H9 (cell line): ENCODE data around the gene BAIAP2. TPM values are rescaled to one million over a fixed set of nuclear protein-coding genes. Genes with fewer than 3 reads are reported as not detected.

Experiments
- DNase-seq: peaks from one replicate; pipeline ENCODE4 v3.0.0-alpha.2; 2017
- H2AFZ ChIP-seq: one replicate; pipeline ENCODE4 v1.6.1; 2013; ENCODE audit warnings: mild to moderate bottlenecking, low read length, control low read depth, moderate library complexity
- H2AK5ac ChIP-seq: 2 replicates; pipeline ENCODE4 v1.6.1; 2013; ENCODE audit warnings: low read length, control low read depth, mixed read lengths; ENCODE audit not compliant: insufficient read length
- H2BK120ac ChIP-seq: one replicate; pipeline ENCODE4 v1.6.1; 2013; ENCODE audit warnings: low read depth, mild to moderate bottlenecking, low read length, control low read depth, inconsistent platforms; ENCODE audit not compliant: poor library complexity, severe bottlenecking
- H2BK12ac ChIP-seq: 2 replicates; pipeline ENCODE4 v1.6.1; 2013; ENCODE audit warnings: low read length, control low read depth, mixed read lengths, low read depth; ENCODE audit not compliant: insufficient read length
- H2BK15ac ChIP-seq: 2 replicates; pipeline ENCODE4 v1.6.1; 2013; ENCODE audit warnings: low read depth, low read length, control low read depth
- H2BK20ac ChIP-seq: one replicate; pipeline ENCODE4 v1.6.1; 2013; ENCODE audit warnings: low read depth, mild to moderate bottlenecking, low read length, control low read depth, inconsistent platforms; ENCODE audit not compliant: poor library complexity, severe bottlenecking
- H2BK5ac ChIP-seq: 2 replicates; pipeline ENCODE4 v1.6.1; 2013; ENCODE audit warnings: low read length, control low read depth, mixed read lengths; ENCODE audit not compliant: insufficient read length
- H3K14ac ChIP-seq: 2 replicates; pipeline ENCODE4 v1.6.1; 2013; ENCODE audit warnings: low read length, control low read depth; ENCODE audit not compliant: insufficient read depth
- H3K18ac ChIP-seq: 2 replicates; pipeline ENCODE4 v1.6.1; 2013; ENCODE audit warnings: low read depth, mild to moderate bottlenecking, mixed read lengths, low read length, control low read depth; ENCODE audit not compliant: insufficient read length
- H3K23ac ChIP-seq: 2 replicates; pipeline ENCODE4 v1.6.1; 2013; ENCODE audit warnings: low read length, control low read depth, mixed read lengths, low read depth; ENCODE audit not compliant: insufficient read length
- H3K23me2 ChIP-seq: 2 replicates; pipeline ENCODE4 v1.6.1; 2013; ENCODE audit warnings: low read depth, mild to moderate bottlenecking, mixed read lengths, low read length, control low read depth; ENCODE audit not compliant: insufficient read length, poor library complexity, severe bottlenecking
- H3K27ac ChIP-seq: 2 replicates; pipeline ENCODE4 v1.5.1; 2013; ENCODE audit warnings: low read length, control low read depth, mixed read lengths, low read depth; ENCODE audit not compliant: insufficient read length
- H3K27me3 ChIP-seq: 2 replicates; pipeline ENCODE4 v1.6.1; 2013; ENCODE audit warnings: low read length, control low read depth, inconsistent platforms; ENCODE audit not compliant: insufficient read depth
- H3K4ac ChIP-seq: 2 replicates; pipeline ENCODE4 v1.6.1; 2013; ENCODE audit warnings: low read depth, mild to moderate bottlenecking, control low read depth, inconsistent platforms, low read length, moderate library complexity
- H3K4me1 ChIP-seq: 2 replicates; pipeline ENCODE4 v1.6.1; 2013; ENCODE audit warnings: low read length, control low read depth, inconsistent platforms; ENCODE audit not compliant: insufficient read depth
- H3K4me2 ChIP-seq: 2 replicates; pipeline ENCODE4 v1.6.1; 2013; ENCODE audit warnings: low read length, control low read depth, mixed read lengths; ENCODE audit not compliant: insufficient read length, insufficient read depth
- H3K56ac ChIP-seq: 2 replicates; pipeline ENCODE4 v1.6.1; 2013; ENCODE audit warnings: low read depth, mild to moderate bottlenecking, mixed read lengths, low read length, control low read depth; ENCODE audit not compliant: insufficient read length
- H3K79me1 ChIP-seq: 2 replicates; pipeline ENCODE4 v1.6.1; 2013; ENCODE audit warnings: low read depth, mild to moderate bottlenecking, moderate library complexity, low read length, control low read depth, inconsistent platforms; ENCODE audit not compliant: insufficient read depth, poor library complexity, severe bottlenecking
- H3K79me2 ChIP-seq: 2 replicates; pipeline ENCODE4 v1.6.1; 2013; ENCODE audit warnings: low read length, control low read depth, inconsistent platforms; ENCODE audit not compliant: insufficient read depth
- H3K9ac ChIP-seq: 2 replicates; pipeline ENCODE4 v1.6.1; 2013; ENCODE audit warnings: low read length, control low read depth, mixed read lengths; ENCODE audit not compliant: insufficient read length; ENCODE audit errors: extremely low read depth
- H3K9me3 ChIP-seq: one replicate; pipeline ENCODE4 v1.6.1; 2013; ENCODE audit warnings: low read depth, low read length, inconsistent platforms; ENCODE audit not compliant: control insufficient read depth
- H3T11ph ChIP-seq: one replicate; pipeline ENCODE4 v1.6.1; 2013; ENCODE audit warnings: mild to moderate bottlenecking, low read length, control low read depth, inconsistent platforms
- H4K20me1 ChIP-seq: one replicate; pipeline ENCODE4 v1.6.1; 2013; ENCODE audit not compliant: control insufficient read depth, insufficient read length, insufficient read depth
- H4K5ac ChIP-seq: 2 replicates; pipeline ENCODE4 v1.6.1; 2013; ENCODE audit warnings: low read depth, mild to moderate bottlenecking, mixed read lengths, low read length, control low read depth; ENCODE audit not compliant: insufficient read length
- H4K8ac ChIP-seq: replicated peaks from 2 replicates; pipeline ENCODE4 v1.6.1; 2013; ENCODE audit warnings: low read length, control low read depth, mixed read lengths, low read depth; ENCODE audit not compliant: insufficient read length
- H4K91ac ChIP-seq: 2 replicates; pipeline ENCODE4 v1.6.1; 2013; ENCODE audit warnings: low read depth, mild to moderate bottlenecking, moderate library complexity, mixed read lengths, low read length, control low read depth; ENCODE audit not compliant: insufficient read length
- H3K27ac Mint-ChIP-seq, 3 experiments: 2 replicates in 2 of 3; 3 replicates in 1 of 3; pipeline ENCODE4 v1.8.0; 2020 to 2021; ENCODE audit warnings: mixed read lengths in 3 of 3, mild to moderate bottlenecking in 1 of 3, moderate library complexity in 1 of 3
- H3K27me3 Mint-ChIP-seq: 2 replicates; pipeline ENCODE4 v1.8.0; 2021; ENCODE audit warnings: low read depth, mild to moderate bottlenecking, moderate library complexity, mixed read lengths
- H3K36me3 Mint-ChIP-seq, 3 experiments: 2 replicates in 2 of 3; 3 replicates in 1 of 3; pipeline ENCODE4 v1.8.0; 2020 to 2021; ENCODE audit warnings: low read depth in 3 of 3, mixed read lengths in 3 of 3; ENCODE audit not compliant: insufficient read depth in 1 of 3
- H3K4me1 Mint-ChIP-seq, 2 experiments: 2 replicates each; pipeline ENCODE4 v1.8.0; 2020; ENCODE audit warnings: mixed read lengths in 2 of 2
- H3K4me3 Mint-ChIP-seq, 2 experiments: 2 replicates in 1 of 2; 3 replicates in 1 of 2; pipeline ENCODE4 v1.8.0; 2020 to 2021; ENCODE audit warnings: mild to moderate bottlenecking in 2 of 2, mixed read lengths in 2 of 2, moderate library complexity in 1 of 2
- H3K9me3 Mint-ChIP-seq, 2 experiments: 2 replicates in 1 of 2; 3 replicates in 1 of 2; pipeline ENCODE4 v1.8.0; 2020; ENCODE audit warnings: mild to moderate bottlenecking in 2 of 2, mixed read lengths in 2 of 2, moderate library complexity in 1 of 2
- CTCF ChIP-seq: fragments of 200-600 bp; sonication (generic); conservative IDR thresholded peaks from 3 replicates; pipeline ENCODE4 v1.8.0; 2021; ENCODE audit warnings: antibody characterized with exemption, mild to moderate bottlenecking
- WGBS: extraction: QIAGEN DNeasy Blood & Tissue Kit; methylation state at CpG from one replicate; pipeline ENCODE4 v1.1.7; 2013; ENCODE audit warnings: missing lambda C conversion rate, low lambda C conversion rate, mixed read lengths; ENCODE audit not compliant: insufficient read length; ENCODE audit errors: extremely low coverage; 5-methylcytosine and 5-hydroxymethylcytosine counted together
- total RNA-seq: library from RNA; stranded (reverse); gene quantifications from 2 replicates; pipeline ENCODE4 v1.2.1, GENCODE V29; 2021

Gene BAIAP2
- total RNA-seq, 1 experiment from 2014 or later, result 27.8 TPM

DNA sequence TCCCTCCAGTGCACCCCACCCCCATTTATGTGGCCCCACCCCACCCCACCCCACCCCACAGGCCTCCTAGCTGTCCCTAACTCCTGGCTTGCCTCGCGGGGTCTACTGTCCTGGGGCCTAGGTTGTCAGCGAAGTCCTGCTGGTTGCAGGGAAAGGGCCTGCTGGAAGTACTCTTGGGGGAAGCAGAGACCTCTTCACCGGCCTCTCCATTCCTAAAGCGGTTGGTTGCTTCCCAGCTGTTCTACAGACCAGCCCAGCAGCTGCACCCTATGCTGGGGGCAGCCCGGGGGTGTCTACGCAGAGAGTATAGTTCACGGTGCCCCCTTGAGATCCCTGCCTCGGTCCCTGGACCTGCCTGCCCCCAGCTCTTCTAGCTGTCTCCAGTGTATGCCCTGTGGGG, 56.2 kb downstream of the BAIAP2 start:
- Histone ChIP-seq H2AFZ (no peak overlapping the region), H3K56ac (no peak overlapping the region), H3K23ac (no peak overlapping the region), H3K27ac (no peak overlapping the region), H3K4me2 (no peak overlapping the region), H3K4ac (no peak overlapping the region), H4K5ac (no peak overlapping the region), H2BK120ac (no peak overlapping the region), H3T11ph (no peak overlapping the region), H3K14ac (no peak overlapping the region; the same call in 1 of the 2 replicates), H3K27me3 (no peaks in the 10 kb centered on the region), H4K20me1 (peaks cover 3% of the 10 kb centered on the region), H2BK12ac (no peak overlapping the region), H3K4me1 (no peaks in the 10 kb centered on the region; the same call in 1 of the 2 replicates), H4K91ac (no peak overlapping the region), H2BK5ac (no peak overlapping the region), H3K9ac (no peak overlapping the region), H3K18ac (no peak overlapping the region), H3K9me3 (no peaks in the 10 kb centered on the region), H2BK15ac (no peak overlapping the region), H2AK5ac (no peak overlapping the region), H3K79me1 (no peaks in the 10 kb centered on the region), H3K23me2 (no peaks in the 10 kb centered on the region), H3K79me2 (no peaks in the 10 kb centered on the region), H2BK20ac (no peak overlapping the region), H4K8ac (no peak overlapping the region)
- WGBS, result no CpG with 5 or more reads among the region's 9 CpGs
- no peak overlapping the region for H3K27ac Mint-ChIP-seq
- H3K27me3 Mint-ChIP-seq, result peaks cover 3% of the 10 kb centered on the region
- TF ChIP-seq CTCF, result no peak
- no peaks in the 10 kb centered on the region for H3K9me3 Mint-ChIP-seq
- peaks cover 28 to 34% of the 10 kb centered on the region in 2 experiments for H3K4me1 Mint-ChIP-seq
- H3K4me3 Mint-ChIP-seq, result no peak overlapping the region; a peak in 1 of 5 replicates
- DNase-seq, result no peak
- H3K36me3 Mint-ChIP-seq, result peaks cover 0 to 10% (median 9%) of the 10 kb centered on the region in 3 experiments; a peak in 4 of 7 replicates
